ENCODE data around the gene LIMK1.
"Not testable (repeated sequence)": the region's sequence is repeated elsewhere in the genome, so short reads cannot be mapped to it uniquely, and the experiment has no call there.

LIMK1 gene

GRCh38 chr7:74084722-74085578 lies 1.3 kb downstream of the LIMK1 start:
- no peak for DNase-seq

GRCh38 chr7:74087791-74088453 lies 4.3 kb downstream of the LIMK1 start:
- DNase-seq = no peak

GRCh38 chr7:74092321-74092963 lies 8.8 kb downstream of the LIMK1 start:
- no peak for DNase-seq

- no peak for DNase-seq
Measured at GRCh38 chr7:74092964-74093471, 9.4 kb downstream of the LIMK1 start.

- DNase-seq = no peak
Measured at GRCh38 chr7:74093671-74094223, 10.1 kb downstream of the LIMK1 start.

- DNase-seq = peak; percentile 72 to 74
Measured at GRCh38 chr7:74094224-74095101, 10.9 kb downstream of the LIMK1 start.

- no peak for DNase-seq
Measured at GRCh38 chr7:74095135-74095534, 11.5 kb downstream of the LIMK1 start.

GRCh38 chr7:74097937-74098614 lies 14.5 kb downstream of the LIMK1 start:
- no peak for DNase-seq

GRCh38 chr7:74099031-74099430 lies 15.4 kb downstream of the LIMK1 start:
- DNase-seq = no peak

- DNase-seq = no peak
Measured at GRCh38 chr7:74101061-74101681, 17.6 kb downstream of the LIMK1 start.

GRCh38 chr7:74103219-74103772 lies 19.7 kb downstream of the LIMK1 start:
- no peak for DNase-seq

GRCh38 chr7:74104702-74105101 lies 21.1 kb downstream of the LIMK1 start:
- no peak for DNase-seq

- DNase-seq = no peak
Measured at GRCh38 chr7:74105992-74106391, 22.4 kb downstream of the LIMK1 start.

- DNase-seq = no peak
Measured at GRCh38 chr7:74106846-74107245, 23.2 kb downstream of the LIMK1 start.

- no peak for DNase-seq
Measured at GRCh38 chr7:74115326-74115725, 31.7 kb downstream of the LIMK1 start.

GRCh38 chr7:74116356-74116755 lies 32.8 kb downstream of the LIMK1 start:
- no peak for DNase-seq

GRCh38 chr7:74119831-74120230 lies 36.2 kb downstream of the LIMK1 start:
- DNase-seq = no peak

GRCh38 chr7:74121401-74122249 lies 38.0 kb downstream of the LIMK1 start:
- no peak for DNase-seq

- DNase-seq = not testable (repeated sequence)
Measured at GRCh38 chr7:74123892-74124291, 40.3 kb downstream of the LIMK1 start.
